Ammon's horn (tissue), 1 donor: ENCODE results near the gene DNAJB4.
"Not testable (repeated sequence)": the region's sequence is repeated elsewhere in the genome, so short reads cannot be mapped to it uniquely, and the experiment has no call there.

ENCODE experiments used
- DNase-seq: peaks from one replicate; pipeline ENCODE4 v3.0.0-alpha.2; 2016; ENCODE audit warnings: low spot score

DNAJB4 gene

GRCh38 chr1:78004719-78005447, at the start of gene DNAJB4:
Gene DNAJB4 (plus strand): TSS chr1:78004939. CDS start chr1:78005111, 172 bp downstream.
- DNase-seq, result peak; percentile 96

DNA sequence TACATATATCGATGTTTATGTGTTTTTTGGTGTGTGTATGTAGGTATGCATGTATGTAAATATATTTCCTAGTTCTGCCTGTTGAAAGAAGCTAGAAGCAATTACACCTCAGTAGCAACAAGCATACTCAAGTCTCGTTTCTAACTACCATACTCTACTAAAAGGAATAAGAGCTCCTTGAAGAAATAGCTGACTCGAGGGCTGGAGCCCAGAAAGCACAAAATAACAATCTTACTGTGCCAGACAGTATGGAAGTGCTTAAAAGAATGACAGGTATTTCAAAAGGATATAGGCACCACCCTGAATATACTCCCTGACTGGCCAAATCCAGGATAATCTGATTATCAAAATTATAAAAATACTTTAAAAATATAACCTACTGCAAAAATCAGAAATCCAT, 49.0 kb upstream of the DNAJB4 start:
- DNase-seq, result no peak

DNA sequence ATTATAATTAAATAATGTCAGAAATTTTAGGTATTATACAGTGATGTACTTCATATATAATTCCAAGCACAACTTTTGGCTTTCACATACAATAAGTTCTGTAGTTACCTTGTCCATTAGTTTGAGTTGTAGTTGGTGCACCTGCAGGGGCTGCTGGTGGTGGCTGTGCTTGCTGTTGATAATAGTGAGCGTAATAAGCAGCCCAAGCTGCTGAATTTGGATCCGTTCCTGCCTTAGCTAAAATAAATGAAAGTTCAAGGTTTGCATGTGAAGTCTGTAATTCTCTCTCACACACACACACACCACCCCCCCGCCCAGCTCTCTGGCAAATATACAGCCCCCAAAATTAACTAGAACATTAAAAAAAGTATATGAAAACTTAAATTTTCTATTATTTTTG, 48.3 kb upstream of the DNAJB4 start:
- no peak for DNase-seq

DNA sequence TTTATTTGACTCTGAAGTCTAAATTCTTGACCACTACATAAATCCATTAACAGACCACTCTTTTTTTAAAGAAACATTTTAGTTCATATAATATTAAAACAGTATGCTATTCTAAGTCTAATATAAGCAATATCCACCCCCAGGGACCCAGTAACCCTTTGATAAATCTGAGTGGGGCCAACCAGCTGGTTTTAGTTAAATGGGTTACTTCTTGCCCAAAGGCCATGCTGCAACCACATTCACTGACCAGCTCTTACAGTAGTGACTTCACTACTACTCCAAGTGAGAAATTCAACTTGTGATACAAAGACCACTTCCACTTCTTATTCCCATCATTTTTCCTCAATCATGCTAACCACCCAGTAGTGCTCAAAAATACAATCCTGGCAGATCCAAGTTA, 46.3 kb upstream of the DNAJB4 start:
- no peak for DNase-seq

DNA sequence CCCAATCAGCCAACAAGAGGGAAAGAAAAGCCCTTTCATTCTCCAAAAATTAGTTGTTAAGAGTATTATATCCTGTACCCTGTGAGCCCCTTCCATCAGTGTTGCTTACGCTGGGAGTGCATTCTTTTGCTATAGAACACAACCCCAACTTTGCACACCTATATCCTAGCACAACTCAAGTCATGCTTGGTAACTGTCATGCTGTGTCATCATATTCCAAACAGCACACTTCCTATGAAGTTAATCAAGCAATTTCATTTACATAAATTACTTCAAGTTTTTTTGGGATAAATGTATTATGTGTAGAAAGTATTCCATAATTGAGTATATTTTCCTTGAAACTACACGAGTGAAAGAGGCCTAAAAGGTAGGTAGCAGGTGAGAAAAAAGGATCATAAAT, 45.9 kb upstream of the DNAJB4 start:
- DNase-seq, result no peak

DNA sequence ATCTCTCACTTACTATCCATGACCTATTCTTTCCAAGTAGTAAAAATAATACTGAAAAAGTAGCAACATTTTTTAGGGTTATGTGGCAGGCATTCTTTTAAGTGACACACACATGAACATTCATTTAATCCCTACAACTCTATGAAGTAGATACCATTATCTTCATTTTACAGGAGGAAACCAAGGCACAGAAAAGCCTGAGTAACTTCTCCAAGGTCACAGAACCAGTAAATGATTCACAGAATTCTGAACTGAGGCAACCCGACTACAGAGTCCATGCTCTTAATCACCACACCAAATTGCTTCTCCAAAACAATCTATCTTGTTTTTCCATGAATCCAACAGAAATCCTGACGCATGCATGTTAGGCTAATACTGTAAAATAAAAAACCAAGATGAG, 43.3 kb upstream of the DNAJB4 start:
- no peak for DNase-seq

GRCh38 chr1:77966291-77966690, 38.4 kb upstream of the DNAJB4 start:
- DNase-seq, result no peak

GRCh38 chr1:77970192-77970591, 34.5 kb upstream of the DNAJB4 start:
- DNase-seq, result no peak

DNA sequence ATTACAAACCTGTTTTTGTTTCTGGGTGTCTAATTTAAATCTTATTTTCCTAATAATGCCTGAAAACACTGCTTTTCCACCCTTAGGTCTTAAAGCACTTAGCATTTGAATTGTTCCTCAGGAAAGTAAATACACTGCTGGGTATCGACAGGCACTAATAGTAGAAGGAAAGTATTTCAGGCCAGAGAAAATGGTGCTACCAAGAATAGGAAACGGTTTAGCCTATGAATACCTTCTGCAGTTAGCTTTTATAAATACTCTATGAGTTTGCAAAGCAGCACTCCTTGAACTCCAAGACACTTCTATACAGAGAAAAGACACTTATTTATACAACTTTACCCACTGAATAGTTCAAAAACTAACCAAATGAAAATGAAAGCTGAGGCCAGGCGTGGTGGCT, 32.7 kb upstream of the DNAJB4 start:
- DNase-seq, result no peak

DNA sequence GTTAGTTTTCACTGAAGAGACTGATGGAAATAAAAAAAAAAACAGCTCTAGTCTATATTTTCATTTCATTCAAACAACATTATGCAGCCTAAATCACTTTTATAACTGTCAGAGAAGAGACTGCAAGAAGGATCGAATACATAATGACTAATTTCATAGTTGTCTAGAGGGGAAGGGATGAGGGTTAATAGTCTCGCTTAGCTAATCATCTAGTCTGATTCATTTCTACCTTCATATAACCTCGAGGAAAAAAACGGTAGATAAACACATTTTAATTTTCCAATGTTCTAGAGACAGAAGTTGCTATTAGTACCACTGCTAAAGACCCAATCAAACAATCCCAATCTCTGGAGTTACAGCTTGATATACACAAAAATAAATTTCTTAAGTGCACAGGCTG, 29.4 kb upstream of the DNAJB4 start:
- no peak for DNase-seq

- no peak for DNase-seq
Observed at GRCh38 chr1:77975907-77976306, 28.8 kb upstream of the DNAJB4 start.

GRCh38 chr1:77976433-77977076, 28.2 kb upstream of the DNAJB4 start:
- DNase-seq, result no peak

GRCh38 chr1:77977989-77978292, 26.8 kb upstream of the DNAJB4 start:
- no peak for DNase-seq

DNA sequence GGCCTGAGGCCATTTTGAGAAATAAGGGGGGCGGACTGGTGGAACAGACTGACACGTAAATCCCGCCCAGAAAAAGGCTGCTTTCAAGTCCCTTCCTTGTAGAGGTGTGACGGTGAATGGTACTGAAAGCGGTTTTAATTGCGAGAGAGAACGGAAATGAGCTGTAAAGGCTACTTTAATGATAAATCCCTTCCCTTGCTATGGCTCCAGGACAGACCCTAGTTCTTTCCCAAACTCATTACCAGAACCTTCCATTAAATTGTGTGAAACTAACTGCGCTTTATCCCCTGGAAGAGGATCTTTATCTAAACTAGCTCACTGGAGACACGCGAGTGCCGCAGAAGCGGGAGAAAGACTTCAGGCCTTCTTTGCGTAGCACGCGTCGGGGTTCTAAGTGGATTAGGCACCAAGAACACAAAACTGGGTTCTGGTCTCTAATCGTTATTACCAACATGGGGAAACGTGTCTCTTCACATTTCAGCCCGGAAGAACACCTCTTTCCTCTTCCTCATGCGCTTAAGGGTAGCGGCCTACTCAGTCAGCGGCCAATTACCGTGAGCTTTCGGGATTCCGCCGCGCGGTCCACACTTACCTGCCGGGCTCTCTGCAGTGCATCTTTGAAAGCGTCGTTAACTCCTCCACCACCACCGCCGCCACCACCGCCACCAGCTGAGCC, 26.3 kb upstream of the DNAJB4 start:
- DNase-seq, result peak; percentile 81

DNA sequence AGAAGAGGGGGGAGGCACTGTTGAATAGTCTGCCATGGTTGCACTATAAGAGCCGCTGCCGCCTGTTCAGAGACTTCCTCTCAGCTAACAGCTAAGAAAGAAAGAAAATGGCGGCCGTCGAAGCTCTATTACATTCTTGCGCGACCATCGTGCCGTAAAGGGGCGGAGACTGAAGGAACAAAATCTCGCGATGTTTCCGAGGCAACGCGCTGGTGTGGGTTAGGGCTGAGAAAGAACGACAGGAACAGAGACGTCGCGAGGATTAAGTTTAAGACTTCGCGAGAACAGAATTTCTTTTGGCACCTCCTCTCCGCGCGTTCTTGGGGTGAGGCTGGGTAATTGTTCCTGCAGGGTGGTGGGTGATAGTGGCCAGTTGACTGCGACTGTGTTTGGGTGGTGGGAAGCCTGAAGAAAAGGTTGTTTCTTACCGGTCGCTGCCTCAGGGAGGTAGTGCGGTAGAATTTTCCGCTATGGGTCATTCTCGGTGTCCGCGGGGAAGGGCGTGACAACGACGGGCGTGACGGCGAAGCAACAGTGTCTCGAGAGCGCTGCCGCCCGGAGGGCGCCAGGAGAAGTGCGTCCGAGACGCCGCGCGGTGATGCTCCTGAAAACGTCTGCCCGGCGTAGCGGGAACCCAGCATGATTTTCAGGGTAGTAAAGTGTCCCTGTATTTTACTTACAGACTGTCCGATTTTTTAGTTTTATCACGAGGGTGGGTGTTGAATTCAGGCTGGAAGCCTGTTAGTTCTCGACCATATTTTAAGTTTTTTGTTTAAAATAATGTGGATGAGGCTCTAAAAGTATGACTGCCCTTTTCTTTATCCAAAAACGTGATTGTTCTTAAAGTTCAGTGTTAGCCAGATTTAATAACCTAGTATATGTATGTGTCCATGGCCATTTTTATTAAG, 25.5 kb upstream of the DNAJB4 start, which contains the start of gene FUBP1:
Gene FUBP1 (minus strand): TSS at position 104 of the 908 bp plus-strand sequence. CDS start 68 bp downstream, at position 36.
- peak; percentile 97 for DNase-seq

GRCh38 chr1:77983352-77983996, 21.3 kb upstream of the DNAJB4 start:
- DNase-seq, result not testable (repeated sequence)

DNA sequence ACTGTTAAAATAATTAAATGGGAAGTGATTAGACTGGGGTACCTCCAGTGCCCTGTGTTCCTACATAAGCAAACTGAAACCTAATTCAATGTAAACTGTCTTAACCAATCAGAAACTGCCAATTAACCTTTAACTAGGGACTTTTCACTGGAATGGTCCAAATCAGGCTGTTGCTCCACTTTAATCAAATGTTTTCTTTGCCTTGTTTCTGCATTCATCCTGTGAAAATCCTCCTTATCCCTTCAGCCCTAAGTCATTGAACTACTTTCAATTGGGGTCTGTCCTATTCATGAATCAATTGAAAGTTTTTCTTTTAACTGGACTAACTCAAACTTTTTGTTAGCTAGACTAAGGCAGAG, 20.8 kb upstream of the DNAJB4 start:
- DNase-seq, result no peak

DNA sequence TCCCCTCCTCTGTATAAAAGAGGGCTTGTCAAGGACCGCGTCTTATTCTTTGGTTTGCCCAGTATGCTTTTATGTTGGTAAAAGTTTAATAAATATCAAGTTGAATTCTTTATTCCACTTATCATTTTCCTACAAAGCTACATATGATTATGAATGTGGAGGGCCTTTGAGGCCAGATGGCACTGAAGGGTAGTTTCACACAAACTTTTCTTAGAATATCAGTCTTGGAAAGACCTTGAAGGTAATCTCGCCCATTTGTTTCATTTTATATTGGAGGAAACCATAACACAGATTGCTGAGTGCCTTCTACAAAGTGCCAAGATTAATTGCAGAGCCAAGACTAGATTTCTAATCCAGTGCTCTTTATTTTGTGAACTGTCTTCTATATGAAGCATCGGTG, 20.1 kb upstream of the DNAJB4 start:
- no peak for DNase-seq

- no peak for DNase-seq
Observed at GRCh38 chr1:77986810-77987209, 17.9 kb upstream of the DNAJB4 start.

- DNase-seq, result no peak
Observed at GRCh38 chr1:77987919-77988318, 16.8 kb upstream of the DNAJB4 start.

- no peak for DNase-seq
Observed at GRCh38 chr1:77989744-77990143, 15.0 kb upstream of the DNAJB4 start.
